ENCODE results near the gene CENPH.
"Not testable (repeated sequence)": the region's sequence is repeated elsewhere in the genome, so short reads cannot be mapped to it uniquely, and the experiment has no call there.

DNA sequence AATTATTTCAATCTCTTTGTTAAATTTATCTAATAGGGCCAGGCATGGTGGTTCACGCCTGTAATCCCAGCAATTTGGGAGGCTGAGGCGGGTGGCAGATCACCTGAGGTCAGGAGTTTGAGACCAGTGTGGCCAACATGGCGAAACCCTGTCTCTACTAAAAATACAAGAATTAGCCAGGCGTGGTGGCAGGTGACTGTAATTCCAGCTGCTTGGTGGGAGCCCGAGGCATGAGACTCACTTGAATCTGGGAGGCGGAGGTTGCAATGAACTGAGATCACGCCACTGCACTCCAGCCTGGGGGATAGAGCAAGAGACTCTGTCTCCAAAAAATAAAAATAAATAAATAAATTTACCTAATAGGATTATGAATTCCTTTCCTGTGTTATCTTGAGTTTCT lies 40.8 kb upstream of the CENPH start:
- not testable (repeated sequence) for TF ChIP-seq POLR2AphosphoS5 (IDR thresholded peaks at IDR 0.05; ENCODE audit: borderline replicate concordance, low read depth, low read length); EZH2 (IDR thresholded peaks at IDR 0.05)

Data from SK-N-MC (cell line).